Suprapubic skin (tissue), 2 donors: ENCODE results near the gene GTF3C2.

Experiments
- EP300 ChIP-seq: sonication (generic); formaldehyde crosslinking; IDR thresholded peaks from one replicate; pipeline ENCODE4 v1.6.1; 2017; ENCODE audit warnings: antibody characterized with exemption
- POLR2A ChIP-seq, 2 donors: fragments of 450-650 bp; IDR thresholded peaks; one replicate each; pipeline ENCODE4 v1.6.1; 2017; ENCODE audit warnings: antibody characterized with exemption in 2 of 2, mild to moderate bottlenecking in 2 of 2, moderate library complexity in 2 of 2

DNA sequence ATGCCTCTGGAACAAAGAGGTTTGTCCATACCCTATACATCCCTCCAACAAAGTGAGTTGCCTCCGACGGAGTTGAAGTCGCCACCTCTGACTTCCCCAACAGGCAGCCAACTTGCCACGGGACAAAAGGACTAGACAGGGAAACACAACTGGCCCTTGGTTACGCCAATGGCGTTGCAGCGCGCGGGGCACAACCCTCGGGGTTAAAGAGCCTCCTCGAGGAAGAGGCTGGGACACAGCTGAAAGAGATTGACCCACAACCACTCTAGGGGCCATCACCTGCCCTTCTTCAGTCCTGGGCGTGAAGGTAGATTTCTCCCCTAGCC is 545 bp downstream of the GTF3C2 start:
- TF ChIP-seq POLR2A (IDR thresholded peaks at IDR 0.05), result no peak
- TF ChIP-seq EP300, result no peak
